HCT116 (cell line): ENCODE measurements around the gene RUNX1. TPM values are rescaled to one million over a fixed set of nuclear protein-coding genes. Genes with fewer than 3 reads are reported as not detected.

ENCODE experiments used
- ATAC-seq: fragments of 200-7000 bp; cut with Tn5 transposase; 2 replicates; pipeline ENCODE4 v1.9.1; 2020; ENCODE audit warnings: mild to moderate bottlenecking, moderate library complexity
- BruUV-seq: library from RNA; stranded (reverse); fragments of 400-500 nt; replicated peaks from 2 replicates; lab custom pipeline; 2021; lab: Mats Ljungman, UMichigan
- CTCF ChIA-PET: fragments of 300-600 bp; sonication (Branson Sonifier 250); formaldehyde crosslinking; loops from one replicate; lab custom pipeline; 2021; ENCODE audit warnings: antibody characterized with exemption; lab: Charles Lee
- POLR2A ChIA-PET: fragments of 300-600, 350-600 bp; sonication (Branson Sonifier 250); formaldehyde crosslinking; loops from one replicate; lab custom pipeline; 2021; ENCODE audit warnings: antibody characterized with exemption; lab: Charles Lee
- RAD21 ChIA-PET, 2 experiments: fragments of 300-600 bp; sonication (Branson Sonifier 250); formaldehyde crosslinking; loops; one replicate each; lab custom pipeline; 2023; ENCODE audit warnings: low total read pairs in 2 of 2; ENCODE audit not compliant: uncharacterized antibody in 2 of 2, unreplicated experiment in 2 of 2, low non-redundant PET in 1 of 2; lab: Charles Lee
- DNase-seq: peaks from one replicate; pipeline ENCODE4 v3.0.0-alpha.2; 2010; ENCODE audit warnings: low read depth, low spot score
- H2AFZ ChIP-seq: fragments of 200-600 bp; shearing (Covaris generic), sonication (generic); 2 replicates; pipeline ENCODE4 v1.6.1; 2017; ENCODE audit warnings: low read depth, mixed run types, mixed read lengths, antibody characterized with exemption, low read length; ENCODE audit not compliant: poor library complexity, severe bottlenecking
- H3K27ac ChIP-seq: 2 replicates; pipeline ENCODE4 v1.5.1; 2012; ENCODE audit warnings: low read depth, low read length
- H3K27me3 ChIP-seq: fragments of 200-600 bp; sonication (generic); 2 replicates; pipeline ENCODE4 v1.6.1; 2016; ENCODE audit warnings: mixed run types, low read length, mixed read lengths; ENCODE audit not compliant: insufficient read depth
- H3K36me3 ChIP-seq, 2 experiments: fragments of 200-500 bp in 1 of 2; fragments of 200-600 bp in 1 of 2; sonication (Bioruptor generic) in 1 of 2; sonication (generic) in 1 of 2; 2 replicates each; pipeline versions ENCODE4 v1.5.1 to v1.6.1; 2014 to 2016; ENCODE audit warnings: low read length in 2 of 2, inconsistent platforms in 1 of 2, mixed read lengths in 1 of 2, mixed run types in 1 of 2; ENCODE audit not compliant: insufficient read depth in 2 of 2, control insufficient read depth in 1 of 2
- H3K4me1 ChIP-seq, 2 experiments: fragments of 200-600 bp in 1 of 2; sonication (generic) in 1 of 2; 2 replicates each; pipeline versions ENCODE4 v1.5.1 to v1.6.1; 2012 to 2017; ENCODE audit warnings: low read length in 2 of 2, inconsistent platforms in 1 of 2, mild to moderate bottlenecking in 1 of 2, mixed read lengths in 1 of 2, mixed run types in 1 of 2, moderate library complexity in 1 of 2; ENCODE audit not compliant: insufficient read depth in 2 of 2, control insufficient read depth in 1 of 2
- H3K4me2 ChIP-seq: fragments of 200-600 bp; sonication (generic); 2 replicates; pipeline ENCODE4 v1.6.1; 2017; ENCODE audit warnings: mixed run types, low read length, mixed read lengths
- H3K4me3 ChIP-seq, 2 experiments: fragments of 200-600 bp in 1 of 2; sonication (generic) in 1 of 2; replicated peaks in 1 of 2; 2 replicates each; pipeline ENCODE4 v1.5.1; 2011 to 2016; ENCODE audit warnings: low read length in 2 of 2, control low read depth in 1 of 2, low read depth in 1 of 2, mild to moderate bottlenecking in 1 of 2, mixed read lengths in 1 of 2, mixed run types in 1 of 2
- H3K79me2 ChIP-seq: fragments of 200-600 bp; sonication (generic); 2 replicates; pipeline ENCODE4 v1.6.1; 2017; ENCODE audit warnings: mild to moderate bottlenecking, mixed run types, low read length, moderate library complexity, mixed read lengths; ENCODE audit not compliant: insufficient read depth
- H3K9ac ChIP-seq: fragments of 200-600 bp; sonication (generic); 2 replicates; pipeline ENCODE4 v1.6.1; 2016; ENCODE audit warnings: low read length, mixed read lengths
- H3K9me2 ChIP-seq: fragments of 200-600 bp; sonication (generic), shearing (Covaris generic); 2 replicates; pipeline ENCODE4 v1.6.1; 2017; ENCODE audit warnings: mixed run types, mild to moderate bottlenecking, moderate library complexity; ENCODE audit not compliant: insufficient read depth
- H3K9me3 ChIP-seq, 2 experiments: fragments of 200-500 bp in 1 of 2; fragments of 200-600 bp in 1 of 2; sonication (Bioruptor generic) in 1 of 2; sonication (generic) in 1 of 2; 2 replicates each; pipeline ENCODE4 v1.6.1; 2014 to 2017; ENCODE audit warnings: low read length in 2 of 2, mixed read lengths in 2 of 2, inconsistent platforms in 1 of 2, low read depth in 1 of 2, mild to moderate bottlenecking in 1 of 2, mixed run types in 1 of 2, moderate library complexity in 1 of 2; ENCODE audit not compliant: control insufficient read depth in 1 of 2, insufficient read depth in 1 of 2
- H4K20me1 ChIP-seq: fragments of 200-600 bp; sonication (generic), shearing (Covaris generic); 2 replicates; pipeline ENCODE4 v1.6.1; 2017; ENCODE audit warnings: mixed run types, mild to moderate bottlenecking, moderate library complexity; ENCODE audit not compliant: insufficient read depth
- CBX3 ChIP-seq: IDR thresholded peaks from 2 replicates; pipeline ENCODE4 v1.6.1; 2012; ENCODE audit warnings: low read depth
- CEBPB ChIP-seq: IDR thresholded peaks from 2 replicates; pipeline ENCODE4 v1.6.1; 2012; ENCODE audit warnings: low read depth
- EGR1 ChIP-seq: IDR thresholded peaks from 2 replicates; pipeline ENCODE4 v1.6.1; 2012; ENCODE audit warnings: low read depth
- ELF1 ChIP-seq: IDR thresholded peaks from 2 replicates; pipeline ENCODE4 v1.6.1; 2012; ENCODE audit warnings: low read depth, borderline replicate concordance
- EZH2 ChIP-seq: fragments of 200-600 bp; sonication (generic); IDR thresholded peaks from 2 replicates; pipeline ENCODE4 v1.6.1; 2017; ENCODE audit warnings: antibody characterized with exemption, mixed run types
- EZH2phosphoT487 ChIP-seq: fragments of 200-600 bp; IDR thresholded peaks from 2 replicates; pipeline ENCODE4 v1.6.1; 2018; ENCODE audit warnings: antibody characterized with exemption, borderline replicate concordance
- FOSL1 ChIP-seq: IDR thresholded peaks from 2 replicates; pipeline ENCODE4 v1.6.1; 2012; ENCODE audit warnings: low read depth
- JUND ChIP-seq: IDR thresholded peaks from 2 replicates; pipeline ENCODE4 v1.6.1; 2012
- POLR2A ChIP-seq: IDR thresholded peaks from 2 replicates; pipeline ENCODE4 v1.7.0; 2011; ENCODE audit warnings: borderline replicate concordance; ENCODE audit not compliant: insufficient read depth, insufficient read length; ENCODE audit errors: extremely low read depth
- POLR2AphosphoS5 ChIP-seq: IDR thresholded peaks from 2 replicates; pipeline ENCODE4 v1.6.1; 2011; ENCODE audit warnings: mild to moderate bottlenecking, low read depth, low read length, moderate library complexity
- RAD21 ChIP-seq: IDR thresholded peaks from 2 replicates; pipeline ENCODE4 v1.6.1; 2012; ENCODE audit warnings: low read depth, mild to moderate bottlenecking
- SP1 ChIP-seq: IDR thresholded peaks from 2 replicates; pipeline ENCODE4 v1.6.1; 2012; ENCODE audit warnings: low read depth
- SRF ChIP-seq: IDR thresholded peaks from 2 replicates; pipeline ENCODE4 v1.6.1; 2012; ENCODE audit warnings: low read depth
- YY1 ChIP-seq: IDR thresholded peaks from 2 replicates; pipeline ENCODE4 v1.6.1; 2011; ENCODE audit warnings: low read length, low read depth, moderate library complexity, mild to moderate bottlenecking; ENCODE audit not compliant: insufficient replicate concordance; ENCODE audit errors: extremely low read depth
- ZFX ChIP-seq: fragments of 450-650 bp; IDR thresholded peaks from 2 replicates; pipeline ENCODE4 v1.6.1; 2017
- ZNF274 ChIP-seq: fragments of 200-500 bp; sonication (Bioruptor generic); IDR thresholded peaks from 2 replicates; pipeline ENCODE4 v1.6.1; 2014; ENCODE audit warnings: mild to moderate bottlenecking, low read depth, low read length, inconsistent platforms
- intact Hi-C: fragments of 100-400 bp; cut with micrococcal nuclease; formaldehyde crosslinking; loops from 2 replicates; pipeline ENCODE4 v1.10.0; 2022
- total RNA-seq: library from RNA; stranded (reverse); gene quantifications from one replicate; pipeline ENCODE4 v1.2.1, GENCODE V29; 2021; ENCODE audit not compliant: unreplicated experiment
- TF ChIP-seq, protein P1 (sequence below): IDR thresholded peaks from 2 replicates; pipeline ENCODE4 v1.6.1; 2012
- TF ChIP-seq, protein P2 (sequence below): IDR thresholded peaks from 2 replicates; pipeline ENCODE4 v1.6.1; 2012
- TF ChIP-seq, protein P3 (sequence below), 3 experiments: fragments of 200-600 bp in 1 of 3; sonication (generic) in 1 of 3; IDR thresholded peaks in 2 of 3; conservative IDR thresholded peaks in 1 of 3; 2 replicates each; pipeline ENCODE4 v1.5.1; 2012 to 2017; ENCODE audit warnings: low read depth in 2 of 3, low read length in 2 of 3, antibody characterized with exemption in 1 of 3, borderline replicate concordance in 1 of 3, control low read depth in 1 of 3, mild to moderate bottlenecking in 1 of 3, mixed read lengths in 1 of 3, mixed run types in 1 of 3, moderate library complexity in 1 of 3; ENCODE audit not compliant: insufficient read depth in 1 of 3
- TF ChIP-seq, protein P4 (sequence below): IDR thresholded peaks from 2 replicates; pipeline ENCODE4 v1.6.1; 2011; ENCODE audit warnings: mild to moderate bottlenecking, low read length, moderate library complexity; ENCODE audit not compliant: insufficient replicate concordance; ENCODE audit errors: extremely low read depth

RUNX1 gene
- total RNA-seq, 1 experiment from 2014 or later, result 33.5 TPM

DNA sequence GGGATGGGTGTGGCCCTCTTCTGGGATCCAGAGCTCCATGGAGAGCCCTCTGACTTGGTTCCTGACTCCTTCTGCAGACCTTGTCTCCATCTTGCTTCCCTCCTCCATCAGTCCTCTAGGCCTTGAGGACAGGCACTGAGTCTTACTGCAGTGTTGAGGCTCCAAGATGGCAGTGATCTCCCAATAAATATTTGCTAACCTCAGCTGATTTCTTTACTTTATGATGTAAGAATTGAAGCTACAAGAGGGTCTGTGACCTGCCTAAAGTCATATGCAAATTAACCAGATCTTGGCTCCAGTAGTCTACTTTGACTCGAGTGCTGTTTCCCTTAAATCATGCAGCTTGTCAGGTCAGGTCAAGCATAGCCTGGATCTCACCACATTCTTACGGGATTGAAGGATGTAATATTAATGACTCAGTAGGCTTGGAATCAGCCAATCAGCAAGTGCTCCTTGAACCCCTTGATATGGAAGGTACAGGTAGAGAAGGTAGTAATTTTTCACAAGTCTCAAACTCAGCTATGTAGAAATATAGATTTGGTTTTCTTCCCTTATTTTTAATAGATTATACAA is 287.3 kb downstream of the RUNX1 start:
- ATAC-seq, result no peak
- POLR2A ChIA-PET, result no interaction called here
- CTCF ChIA-PET, result interaction anchor here (1.3 to 1.8 kb wide), 4 partner anchors 9 to 16 kb away, joined by 3 to 6 read pairs (median 5); no protein-coding TSS in a partner anchor

More for the DNA sequence above, 287.3 kb downstream of the RUNX1 start:
- H3K27ac ChIP-seq, result no peak overlapping the region
- H3K27me3 ChIP-seq, result no peaks in the 10 kb centered on the region
- H3K4me2 ChIP-seq, result no peak overlapping the region
- RAD21 ChIA-PET, result no interaction called here
- H3K4me1 ChIP-seq, result no peaks in the 10 kb centered on the region
- DNase-seq, result no peak
- H3K36me3 ChIP-seq, result no peaks in the 10 kb centered on the region
- H3K9me2 ChIP-seq, result no peaks in the 10 kb centered on the region; the same call in 1 of the 2 replicates
- H3K79me2 ChIP-seq, result no peaks in the 10 kb centered on the region
- BruUV-seq, result no TSS peak
- H3K4me3 ChIP-seq, result no peak overlapping the region
- intact Hi-C loops, result no loop called here
- TF ChIP-seq JUND (no peak), CEBPB (no peak), POLR2AphosphoS5 (no peak), YY1 (no peak), ELF1 (no peak), EZH2 (no peak), ZNF274 (no peak), SRF (no peak), ZFX (no peak), FOSL1 (no peak), EZH2phosphoT487 (no peak), SP1 (no peak), POLR2A (no peak), CBX3 (no peak), RAD21 (no peak), EGR1 (no peak)
- TF ChIP-seq, protein P1, sequence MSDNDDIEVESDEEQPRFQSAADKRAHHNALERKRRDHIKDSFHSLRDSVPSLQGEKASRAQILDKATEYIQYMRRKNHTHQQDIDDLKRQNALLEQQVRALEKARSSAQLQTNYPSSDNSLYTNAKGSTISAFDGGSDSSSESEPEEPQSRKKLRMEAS, result no peak
- TF ChIP-seq, protein P2, sequence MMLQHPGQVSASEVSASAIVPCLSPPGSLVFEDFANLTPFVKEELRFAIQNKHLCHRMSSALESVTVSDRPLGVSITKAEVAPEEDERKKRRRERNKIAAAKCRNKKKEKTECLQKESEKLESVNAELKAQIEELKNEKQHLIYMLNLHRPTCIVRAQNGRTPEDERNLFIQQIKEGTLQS, result no peak
- TF ChIP-seq, protein P3, sequence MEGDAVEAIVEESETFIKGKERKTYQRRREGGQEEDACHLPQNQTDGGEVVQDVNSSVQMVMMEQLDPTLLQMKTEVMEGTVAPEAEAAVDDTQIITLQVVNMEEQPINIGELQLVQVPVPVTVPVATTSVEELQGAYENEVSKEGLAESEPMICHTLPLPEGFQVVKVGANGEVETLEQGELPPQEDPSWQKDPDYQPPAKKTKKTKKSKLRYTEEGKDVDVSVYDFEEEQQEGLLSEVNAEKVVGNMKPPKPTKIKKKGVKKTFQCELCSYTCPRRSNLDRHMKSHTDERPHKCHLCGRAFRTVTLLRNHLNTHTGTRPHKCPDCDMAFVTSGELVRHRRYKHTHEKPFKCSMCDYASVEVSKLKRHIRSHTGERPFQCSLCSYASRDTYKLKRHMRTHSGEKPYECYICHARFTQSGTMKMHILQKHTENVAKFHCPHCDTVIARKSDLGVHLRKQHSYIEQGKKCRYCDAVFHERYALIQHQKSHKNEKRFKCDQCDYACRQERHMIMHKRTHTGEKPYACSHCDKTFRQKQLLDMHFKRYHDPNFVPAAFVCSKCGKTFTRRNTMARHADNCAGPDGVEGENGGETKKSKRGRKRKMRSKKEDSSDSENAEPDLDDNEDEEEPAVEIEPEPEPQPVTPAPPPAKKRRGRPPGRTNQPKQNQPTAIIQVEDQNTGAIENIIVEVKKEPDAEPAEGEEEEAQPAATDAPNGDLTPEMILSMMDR (IDR thresholded peaks at IDR 0.05 in 2 of 3, conservative IDR thresholded peaks at IDR 0.05 in 1 of 3; ENCODE audit: borderline replicate concordance in 1 of 3, insufficient read depth in 1 of 3, low read depth in 2 of 3, low read length in 2 of 3), result no peak
- TF ChIP-seq, protein P4, sequence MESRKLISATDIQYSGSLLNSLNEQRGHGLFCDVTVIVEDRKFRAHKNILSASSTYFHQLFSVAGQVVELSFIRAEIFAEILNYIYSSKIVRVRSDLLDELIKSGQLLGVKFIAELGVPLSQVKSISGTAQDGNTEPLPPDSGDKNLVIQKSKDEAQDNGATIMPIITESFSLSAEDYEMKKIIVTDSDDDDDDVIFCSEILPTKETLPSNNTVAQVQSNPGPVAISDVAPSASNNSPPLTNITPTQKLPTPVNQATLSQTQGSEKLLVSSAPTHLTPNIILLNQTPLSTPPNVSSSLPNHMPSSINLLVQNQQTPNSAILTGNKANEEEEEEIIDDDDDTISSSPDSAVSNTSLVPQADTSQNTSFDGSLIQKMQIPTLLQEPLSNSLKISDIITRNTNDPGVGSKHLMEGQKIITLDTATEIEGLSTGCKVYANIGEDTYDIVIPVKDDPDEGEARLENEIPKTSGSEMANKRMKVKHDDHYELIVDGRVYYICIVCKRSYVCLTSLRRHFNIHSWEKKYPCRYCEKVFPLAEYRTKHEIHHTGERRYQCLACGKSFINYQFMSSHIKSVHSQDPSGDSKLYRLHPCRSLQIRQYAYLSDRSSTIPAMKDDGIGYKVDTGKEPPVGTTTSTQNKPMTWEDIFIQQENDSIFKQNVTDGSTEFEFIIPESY, result no peak
- no peak overlapping the region for H3K9ac ChIP-seq
- H4K20me1 ChIP-seq, result no peaks in the 10 kb centered on the region
- no peak overlapping the region for H2AFZ ChIP-seq
- no peaks in the 10 kb centered on the region for H3K9me3 ChIP-seq
